ENCODE results near the gene LRRC26.

The LRRC26 gene

DNA sequence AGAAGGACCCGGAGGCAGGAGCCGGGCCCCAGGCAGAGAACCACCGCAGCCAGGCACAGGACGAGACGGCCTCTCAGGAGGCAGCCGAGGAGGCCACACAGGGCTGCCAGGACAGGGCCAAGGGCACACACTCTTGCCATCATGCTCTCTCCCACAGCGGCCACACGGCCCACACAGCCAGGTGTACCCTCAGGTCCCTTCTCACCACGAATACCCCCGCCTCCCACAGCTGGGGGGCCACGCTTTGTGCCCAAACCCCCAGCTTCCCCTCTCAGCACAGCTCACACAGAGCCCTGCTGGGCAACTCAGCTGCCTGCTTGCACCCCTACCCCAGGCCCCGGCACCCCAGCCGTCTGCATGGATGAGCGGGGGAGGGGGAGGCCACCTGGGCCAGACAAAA, 23.9 kb upstream of the LRRC26 start:
- TF ChIP-seq, protein P1, sequence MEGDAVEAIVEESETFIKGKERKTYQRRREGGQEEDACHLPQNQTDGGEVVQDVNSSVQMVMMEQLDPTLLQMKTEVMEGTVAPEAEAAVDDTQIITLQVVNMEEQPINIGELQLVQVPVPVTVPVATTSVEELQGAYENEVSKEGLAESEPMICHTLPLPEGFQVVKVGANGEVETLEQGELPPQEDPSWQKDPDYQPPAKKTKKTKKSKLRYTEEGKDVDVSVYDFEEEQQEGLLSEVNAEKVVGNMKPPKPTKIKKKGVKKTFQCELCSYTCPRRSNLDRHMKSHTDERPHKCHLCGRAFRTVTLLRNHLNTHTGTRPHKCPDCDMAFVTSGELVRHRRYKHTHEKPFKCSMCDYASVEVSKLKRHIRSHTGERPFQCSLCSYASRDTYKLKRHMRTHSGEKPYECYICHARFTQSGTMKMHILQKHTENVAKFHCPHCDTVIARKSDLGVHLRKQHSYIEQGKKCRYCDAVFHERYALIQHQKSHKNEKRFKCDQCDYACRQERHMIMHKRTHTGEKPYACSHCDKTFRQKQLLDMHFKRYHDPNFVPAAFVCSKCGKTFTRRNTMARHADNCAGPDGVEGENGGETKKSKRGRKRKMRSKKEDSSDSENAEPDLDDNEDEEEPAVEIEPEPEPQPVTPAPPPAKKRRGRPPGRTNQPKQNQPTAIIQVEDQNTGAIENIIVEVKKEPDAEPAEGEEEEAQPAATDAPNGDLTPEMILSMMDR (IDR thresholded peaks at IDR 0.05; ENCODE audit: low read depth, low read length, missing control alignments): no peak
- H3K4me3 ChIP-seq (replicated peaks; ENCODE audit: low read depth, low read length): no peak overlapping the region
- DNase-seq (ENCODE audit: extremely low read depth, low read depth): no peak

DNA sequence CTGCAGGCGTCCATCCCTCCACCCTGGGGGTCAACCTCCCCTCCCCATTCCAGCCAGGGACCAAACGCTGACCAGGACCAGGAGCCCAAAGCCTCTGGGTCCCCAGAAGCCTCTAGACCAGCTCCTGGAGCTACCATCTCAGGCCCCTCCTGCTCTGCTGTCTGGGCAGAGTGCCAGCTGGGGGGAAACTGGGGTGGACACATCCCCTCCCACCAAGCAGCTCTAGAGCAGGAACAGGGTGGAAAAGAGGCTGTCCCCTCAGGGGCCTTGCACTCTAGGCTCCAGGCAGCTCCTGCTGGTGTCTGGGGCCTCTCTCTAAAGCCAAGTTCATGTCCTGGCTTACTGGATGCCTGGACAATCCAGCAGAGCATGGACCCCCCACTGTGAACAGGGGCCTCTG, 23.0 kb upstream of the LRRC26 start:
- TF ChIP-seq, protein P1 (IDR thresholded peaks at IDR 0.05; ENCODE audit: low read depth, low read length, missing control alignments): no peak
- H3K4me3 ChIP-seq (replicated peaks; ENCODE audit: low read depth, low read length): no peak overlapping the region
- DNase-seq (ENCODE audit: extremely low read depth, low read depth): no peak

DNA sequence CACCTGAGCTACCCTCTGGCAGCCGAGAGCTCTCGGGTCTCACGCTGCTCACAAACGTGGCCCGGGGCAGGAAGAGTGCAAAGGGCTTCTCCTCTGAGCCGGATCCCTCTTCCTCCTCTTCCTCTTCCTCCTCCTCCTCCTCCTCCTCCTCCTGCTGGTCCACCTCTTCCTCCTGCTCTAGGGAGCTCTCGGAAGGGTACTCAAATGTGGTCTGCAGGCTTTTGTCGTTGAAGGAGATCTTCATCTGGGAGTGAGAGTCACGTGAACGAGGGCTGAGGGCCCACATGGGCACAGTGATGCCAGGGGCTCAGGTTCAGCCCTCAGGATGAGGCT, 22.6 kb upstream of the LRRC26 start:
- no peak overlapping the region for H3K4me3 ChIP-seq (replicated peaks; ENCODE audit: low read depth, low read length)
- no peak for DNase-seq (ENCODE audit: extremely low read depth, low read depth)
- TF ChIP-seq, protein P1 (IDR thresholded peaks at IDR 0.05; ENCODE audit: low read depth, low read length, missing control alignments): no peak

DNA sequence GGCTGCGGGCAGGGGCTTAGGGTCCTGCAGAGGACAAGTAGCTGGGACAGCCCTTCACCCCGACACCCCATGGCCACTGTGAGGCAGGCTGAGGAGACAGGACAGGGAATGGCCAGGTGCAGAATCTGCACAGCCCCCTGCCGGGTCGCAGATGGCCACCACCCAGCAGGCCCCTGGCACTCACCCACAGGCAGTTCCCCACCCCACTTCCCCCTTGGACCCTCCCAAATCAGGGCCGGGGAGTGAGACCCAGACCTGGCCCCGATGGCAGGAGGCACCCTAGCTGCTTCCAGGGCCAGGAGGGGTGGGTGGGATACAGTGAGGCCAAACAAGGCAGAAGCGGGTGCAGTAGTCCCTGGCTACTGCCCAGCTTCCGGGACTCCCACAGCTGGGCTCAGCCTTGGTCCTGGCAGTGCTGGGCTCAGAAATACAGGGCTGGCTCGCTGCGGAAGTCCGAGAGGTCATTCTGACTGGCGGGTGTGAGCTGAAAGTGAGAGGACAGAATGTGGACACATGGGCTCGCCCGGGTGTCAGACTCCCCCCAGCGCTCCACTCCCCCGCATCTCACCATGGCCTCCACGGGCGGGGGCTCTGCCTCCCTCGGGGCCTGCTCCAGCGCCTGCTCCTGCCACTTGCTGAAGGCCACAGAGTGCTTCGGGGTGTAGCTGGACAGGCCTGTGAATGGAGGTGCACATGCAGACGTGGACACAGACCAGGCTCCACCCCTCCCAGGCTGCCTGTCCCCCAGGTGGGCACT, 22.0 kb upstream of the LRRC26 start:
- no peak for DNase-seq (ENCODE audit: extremely low read depth, low read depth)
- no peak overlapping the region for H3K4me3 ChIP-seq (replicated peaks; ENCODE audit: low read depth, low read length)
- TF ChIP-seq, protein P1 (IDR thresholded peaks at IDR 0.05; ENCODE audit: low read depth, low read length, missing control alignments): no peak

DNA sequence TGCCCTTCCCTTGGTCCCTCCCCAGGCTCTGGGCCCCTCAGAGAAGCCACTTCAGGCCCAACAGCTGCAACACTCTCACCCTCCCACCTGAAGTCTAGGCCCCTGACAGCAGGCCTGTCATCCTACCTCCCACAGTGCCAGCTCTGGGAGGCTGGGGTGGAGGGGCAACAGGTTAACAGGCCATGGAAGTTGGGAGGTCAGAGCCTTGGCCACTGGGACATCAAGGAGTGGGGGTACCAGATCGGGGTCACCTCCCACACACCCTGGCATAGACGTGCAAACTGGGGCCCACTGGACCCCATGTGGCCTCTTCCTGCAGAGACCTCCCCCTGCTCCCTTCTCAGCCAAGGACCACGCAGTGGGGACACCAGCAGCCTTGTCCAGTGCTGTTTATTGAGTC, 21.4 kb upstream of the LRRC26 start:
- TF ChIP-seq, protein P1 (IDR thresholded peaks at IDR 0.05; ENCODE audit: low read depth, low read length, missing control alignments): no peak
- H3K4me3 ChIP-seq (replicated peaks; ENCODE audit: low read depth, low read length): no peak overlapping the region
- DNase-seq (ENCODE audit: extremely low read depth, low read depth): no peak

DNA sequence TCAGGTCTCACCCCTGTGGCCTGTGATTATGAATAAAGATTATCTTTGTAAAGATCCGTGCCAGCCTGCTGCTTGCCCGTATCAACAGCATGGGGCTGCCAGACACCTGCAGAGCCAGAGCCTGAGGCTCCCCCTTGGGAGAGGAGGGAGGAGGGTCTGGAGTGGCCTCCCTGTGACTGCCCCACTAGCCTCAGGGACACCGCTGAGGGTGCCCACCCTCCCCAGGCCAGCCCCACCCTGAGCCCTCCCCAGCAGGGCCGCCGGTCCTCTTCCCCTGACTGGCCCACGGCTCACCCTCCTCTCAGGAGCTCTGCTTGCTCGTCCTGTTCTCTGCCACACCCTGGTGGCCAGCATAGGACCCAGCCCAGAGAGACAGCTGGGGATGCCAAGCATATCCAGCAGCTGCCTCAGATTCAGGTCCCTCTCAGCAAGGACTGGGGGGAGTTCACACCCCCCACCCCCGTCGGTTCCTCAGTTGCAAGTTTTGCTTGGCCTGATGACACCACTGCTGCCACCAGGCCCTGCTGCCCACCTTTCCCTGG, 20.5 kb upstream of the LRRC26 start:
- peak overlapping the region; percentile 94; the same call in 1 of the 2 replicates for H3K4me3 ChIP-seq (replicated peaks; ENCODE audit: low read depth, low read length)
- no peak for DNase-seq (ENCODE audit: extremely low read depth, low read depth)
- TF ChIP-seq, protein P1 (IDR thresholded peaks at IDR 0.05; ENCODE audit: low read depth, low read length, missing control alignments): peak; percentile 4
